HEK293T (cell line): Measurements from ENCODE around the gene TRIM43.

Experiments
- ELF4 ChIP-seq: fragments of 450-650 bp; IDR thresholded peaks from 2 replicates; pipeline ENCODE4 v1.6.1; 2017; ENCODE audit warnings: antibody characterized with exemption
- HDGF ChIP-seq: fragments of 450-650 bp; IDR thresholded peaks from 2 replicates; pipeline ENCODE4 v1.6.1; 2017; ENCODE audit warnings: antibody characterized with exemption, borderline replicate concordance
- LEF1 ChIP-seq: fragments of 450-650 bp; IDR thresholded peaks from 2 replicates; pipeline ENCODE4 v1.6.1; 2017; ENCODE audit warnings: mild to moderate bottlenecking, borderline replicate concordance
- PKNOX1 ChIP-seq: fragments of 450-650 bp; IDR thresholded peaks from 2 replicates; pipeline ENCODE4 v1.6.1; 2016
- SUZ12 ChIP-seq: fragments of 450-650 bp; IDR thresholded peaks from 2 replicates; pipeline ENCODE4 v1.6.1; 2016; ENCODE audit warnings: mild to moderate bottlenecking
- ZNF384 ChIP-seq: fragments of 450-650 bp; IDR thresholded peaks from 2 replicates; pipeline ENCODE4 v1.6.1; 2016

GRCh38 chr2:95552911-95553310 is 38.9 kb upstream of the TRIM43 start:
- TF ChIP-seq PKNOX1 (no peak), LEF1 (no peak), SUZ12 (no peak), ZNF384 (no peak), ELF4 (no peak), HDGF (no peak)
